Astrocyte (in vitro differentiated cells and primary cell): Measurements from ENCODE around the gene CALCOCO1. TPM values are rescaled to one million over a fixed set of nuclear protein-coding genes. Genes with fewer than 3 reads are reported as not detected.

Source experiments
- DNase-seq: peaks from one replicate; pipeline ENCODE4 v3.0.0-alpha.2; 2010; ENCODE audit warnings: low read depth
- FAIRE-seq: peaks from 2 replicates; lab custom pipeline; 2011; peaks lifted over from hg19 to GRCh38; lab: Jason Lieb, UNC
- H2AFZ ChIP-seq: 2 replicates; pipeline ENCODE4 v1.6.0; 2012; ENCODE audit warnings: low read depth, low read length, inconsistent platforms
- H3K27ac ChIP-seq: 2 replicates; pipeline ENCODE4 v1.5.1; 2011; ENCODE audit warnings: low read depth, low read length, inconsistent platforms
- H3K27me3 ChIP-seq: 2 replicates; pipeline ENCODE4 v1.6.0; 2011; ENCODE audit warnings: low read length, inconsistent platforms; ENCODE audit not compliant: insufficient read depth
- H3K36me3 ChIP-seq: 2 replicates; pipeline ENCODE4 v1.5.1; 2011; ENCODE audit warnings: low read length, inconsistent platforms; ENCODE audit not compliant: insufficient read depth
- H3K4me1 ChIP-seq: 2 replicates; pipeline ENCODE4 v1.5.1; 2011; ENCODE audit warnings: low read length, inconsistent platforms; ENCODE audit not compliant: insufficient read depth
- H3K4me2 ChIP-seq: 2 replicates; pipeline ENCODE4 v1.6.0; 2012; ENCODE audit warnings: low read length, inconsistent platforms
- H3K4me3 ChIP-seq: 2 replicates; pipeline ENCODE4 v1.5.1; 2011; ENCODE audit warnings: low read depth, mild to moderate bottlenecking, low read length, inconsistent platforms; ENCODE audit not compliant: insufficient read depth
- H3K79me2 ChIP-seq: 2 replicates; pipeline ENCODE4 v1.6.0; 2012; ENCODE audit warnings: mild to moderate bottlenecking, low read length, inconsistent platforms; ENCODE audit not compliant: insufficient read depth
- H3K9ac ChIP-seq: 2 replicates; pipeline ENCODE4 v1.6.0; 2012; ENCODE audit warnings: mild to moderate bottlenecking, low read length, inconsistent platforms
- H3K9me3 ChIP-seq: 2 replicates; pipeline ENCODE4 v1.5.1; 2012; ENCODE audit warnings: low read depth, mild to moderate bottlenecking, low read length, inconsistent platforms; ENCODE audit not compliant: insufficient read depth
- H4K20me1 ChIP-seq: 2 replicates; pipeline ENCODE4 v1.6.0; 2012; ENCODE audit warnings: low read length, inconsistent platforms; ENCODE audit not compliant: insufficient read depth
- H3K27ac Mint-ChIP-seq: one replicate; pipeline ENCODE4 v1.8.0; 2021; ENCODE audit warnings: mild to moderate bottlenecking, mixed read lengths; ENCODE audit not compliant: unreplicated experiment
- H3K27me3 Mint-ChIP-seq: one replicate; pipeline ENCODE4 v1.8.0; 2021; ENCODE audit warnings: low read depth, mixed read lengths; ENCODE audit not compliant: unreplicated experiment
- H3K36me3 Mint-ChIP-seq: one replicate; pipeline ENCODE4 v1.8.0; 2021; ENCODE audit warnings: low read depth, mixed read lengths; ENCODE audit not compliant: unreplicated experiment
- H3K4me1 Mint-ChIP-seq: one replicate; pipeline ENCODE4 v1.8.0; 2021; ENCODE audit warnings: low read depth, mixed read lengths; ENCODE audit not compliant: unreplicated experiment
- H3K4me3 Mint-ChIP-seq: one replicate; pipeline ENCODE4 v1.8.0; 2021; ENCODE audit warnings: mild to moderate bottlenecking, moderate library complexity, mixed read lengths; ENCODE audit not compliant: unreplicated experiment
- H3K9me3 Mint-ChIP-seq: one replicate; pipeline ENCODE4 v1.8.0; 2021; ENCODE audit warnings: mild to moderate bottlenecking, mixed read lengths; ENCODE audit not compliant: unreplicated experiment
- CTCF ChIP-seq: IDR thresholded peaks from 2 replicates; pipeline ENCODE4 v1.5.1; 2011; ENCODE audit warnings: low read depth, mild to moderate bottlenecking, inconsistent platforms, low read length, moderate library complexity; ENCODE audit not compliant: insufficient read depth
- EZH2 ChIP-seq: IDR thresholded peaks from 2 replicates; pipeline ENCODE4 v1.6.1; 2012; ENCODE audit warnings: mild to moderate bottlenecking, low read length, inconsistent platforms; ENCODE audit not compliant: insufficient read depth
- total RNA-seq: library from RNA; stranded (reverse); gene quantifications from 2 replicates; pipeline ENCODE4 v1.2.1, GENCODE V29; 2021

CALCOCO1 gene
- total RNA-seq, 1 donor from 2014 or later = 85.2 TPM

- Mint-ChIP-seq H3K27ac (peak overlapping the region; percentile 86), H3K4me3 (peak overlapping the region; percentile 97), H3K36me3 (peaks cover 20% of the 10 kb centered on the region), H3K9me3 (no peaks in the 10 kb centered on the region), H3K4me1 (peaks cover 16% of the 10 kb centered on the region), H3K27me3 (peaks cover 3% of the 10 kb centered on the region)
- peak overlapping the region; percentile 96 for H3K4me2 ChIP-seq
- H3K27ac ChIP-seq = peak overlapping the region; percentile 36
- DNase-seq (no peak), FAIRE-seq (no peak)
- H3K4me3 ChIP-seq = peak overlapping the region; percentile 93
- no peaks in the 10 kb centered on the region for H3K36me3 ChIP-seq
- H2AFZ ChIP-seq = no peak overlapping the region
- H3K79me2 ChIP-seq = no peaks in the 10 kb centered on the region
- peak overlapping the region; percentile 89 for H3K9ac ChIP-seq
- H4K20me1 ChIP-seq = peaks cover 5% of the 10 kb centered on the region
- peaks cover 15% of the 10 kb centered on the region for H3K4me1 ChIP-seq
- TF ChIP-seq EZH2 = no peak
- no peak for TF ChIP-seq CTCF
- H3K9me3 ChIP-seq = no peaks in the 10 kb centered on the region
- peaks cover 4% of the 10 kb centered on the region for H3K27me3 ChIP-seq
Measured at GRCh38 chr12:53726341-53726740, 911 bp downstream of the CALCOCO1 start.

GRCh38 chr12:53725824-53726223 lies 1.4 kb downstream of the CALCOCO1 start:
- H3K9ac ChIP-seq = peak overlapping the region; percentile 89
- H2AFZ ChIP-seq = no peak overlapping the region
- peak overlapping the region; percentile 96 for H3K4me2 ChIP-seq
- peak overlapping the region; percentile 86 for H3K27ac Mint-ChIP-seq
- no peaks in the 10 kb centered on the region for H3K9me3 Mint-ChIP-seq
- H3K27ac ChIP-seq = peak overlapping the region; percentile 36
- peak overlapping the region; percentile 93 for H3K4me3 ChIP-seq
- H3K27me3 ChIP-seq = no peaks in the 10 kb centered on the region
- H3K9me3 ChIP-seq = no peaks in the 10 kb centered on the region
- H3K36me3 ChIP-seq = no peaks in the 10 kb centered on the region
- H3K4me1 ChIP-seq = peaks cover 15% of the 10 kb centered on the region
- peak overlapping the region; percentile 97 for H3K4me3 Mint-ChIP-seq
- peaks cover 24% of the 10 kb centered on the region for H3K36me3 Mint-ChIP-seq
- no peak for FAIRE-seq
- DNase-seq = peak; percentile 25
- peaks cover 5% of the 10 kb centered on the region for H4K20me1 ChIP-seq
- no peaks in the 10 kb centered on the region for H3K27me3 Mint-ChIP-seq
- no peaks in the 10 kb centered on the region for H3K79me2 ChIP-seq
- TF ChIP-seq CTCF (no peak), EZH2 (no peak)
- peaks cover 16% of the 10 kb centered on the region for H3K4me1 Mint-ChIP-seq

- H2AFZ ChIP-seq = no peak overlapping the region
- H3K27me3 ChIP-seq = no peaks in the 10 kb centered on the region
- no peak for FAIRE-seq
- DNase-seq = no peak
- H3K9me3 ChIP-seq = no peaks in the 10 kb centered on the region
- peaks cover 38% of the 10 kb centered on the region for H3K36me3 Mint-ChIP-seq
- TF ChIP-seq EZH2 = no peak
- no peak for TF ChIP-seq CTCF
- H3K27ac Mint-ChIP-seq = no peak overlapping the region
- H3K4me1 ChIP-seq = peaks cover 12% of the 10 kb centered on the region
- no peaks in the 10 kb centered on the region for H3K9me3 Mint-ChIP-seq
- H3K4me2 ChIP-seq = no peak overlapping the region
- no peak overlapping the region for H3K4me3 Mint-ChIP-seq
- H3K27ac ChIP-seq = no peak overlapping the region
- no peak overlapping the region for H3K9ac ChIP-seq
- H3K79me2 ChIP-seq = no peaks in the 10 kb centered on the region
- no peaks in the 10 kb centered on the region for H3K27me3 Mint-ChIP-seq
- H3K4me1 Mint-ChIP-seq = peaks cover 15% of the 10 kb centered on the region
- peaks cover 6% of the 10 kb centered on the region for H3K36me3 ChIP-seq
- no peak overlapping the region for H3K4me3 ChIP-seq
- H4K20me1 ChIP-seq = peaks cover 5% of the 10 kb centered on the region
Measured at GRCh38 chr12:53722450-53723041, 4.7 kb downstream of the CALCOCO1 start.
